Osteoblast (primary cell): ENCODE results near the gene RPA1. TPM values are rescaled to one million over a fixed set of nuclear protein-coding genes. Genes with fewer than 3 reads are reported as not detected.

Experiments used
- DNase-seq: peaks from one replicate; pipeline ENCODE4 v3.0.0; 2011; ENCODE audit warnings: low spot score, mixed read lengths; ENCODE audit not compliant: insufficient read length; ENCODE audit errors: missing footprints
- H2AFZ ChIP-seq: 2 replicates; pipeline ENCODE4 v1.6.0; 2011; ENCODE audit warnings: mild to moderate bottlenecking, low read length
- H3K27ac ChIP-seq: 2 replicates; pipeline ENCODE4 v1.5.1; 2011; ENCODE audit warnings: mild to moderate bottlenecking, low read depth, low read length, moderate library complexity
- H3K27me3 ChIP-seq: 2 replicates; pipeline ENCODE4 v1.6.0; 2012; ENCODE audit warnings: mild to moderate bottlenecking, control low read depth, inconsistent platforms, low read length, moderate library complexity; ENCODE audit not compliant: insufficient read depth
- H3K36me3 ChIP-seq: 2 replicates; pipeline ENCODE4 v1.5.1; 2011; ENCODE audit warnings: mild to moderate bottlenecking, low read length, control low read depth, moderate library complexity; ENCODE audit not compliant: insufficient read depth
- H3K4me1 ChIP-seq: 2 replicates; pipeline ENCODE4 v1.5.1; 2011; ENCODE audit warnings: mild to moderate bottlenecking, low read length, control low read depth, moderate library complexity; ENCODE audit not compliant: insufficient read depth
- H3K4me2 ChIP-seq: 2 replicates; pipeline ENCODE4 v1.6.0; 2011; ENCODE audit warnings: mild to moderate bottlenecking, low read length; ENCODE audit not compliant: insufficient read depth
- H3K4me3 ChIP-seq: fragments of 200-600 bp; sonication (generic); 3 replicates; pipeline ENCODE4 v1.5.1; 2012; ENCODE audit warnings: mild to moderate bottlenecking, low read length, inconsistent platforms; ENCODE audit not compliant: insufficient read depth
- H3K79me2 ChIP-seq: 2 replicates; pipeline ENCODE4 v1.6.0; 2012; ENCODE audit warnings: mild to moderate bottlenecking, low read length, control low read depth, inconsistent platforms; ENCODE audit not compliant: insufficient read depth
- H3K9me3 ChIP-seq: 2 replicates; pipeline ENCODE4 v1.5.1; 2011; ENCODE audit warnings: low read depth, low read length, control low read depth
- H4K20me1 ChIP-seq: 2 replicates; pipeline ENCODE4 v1.6.0; 2012; ENCODE audit warnings: mild to moderate bottlenecking, low read length, control low read depth; ENCODE audit not compliant: insufficient read depth
- total RNA-seq: library from RNA; depleted of rRNA; stranded (reverse); fragments of >200 nt; gene quantifications from 2 replicates; pipeline ENCODE4 v1.2.3, GENCODE V29; 2012
- TF ChIP-seq, protein P1 (sequence below): IDR thresholded peaks from 2 replicates; pipeline ENCODE4 v1.5.1; 2011; ENCODE audit warnings: mild to moderate bottlenecking, low read depth, low read length, moderate library complexity; ENCODE audit errors: extremely low read depth

The RPA1 gene
- total RNA-seq, 1 donor: 14.8 TPM

DNA sequence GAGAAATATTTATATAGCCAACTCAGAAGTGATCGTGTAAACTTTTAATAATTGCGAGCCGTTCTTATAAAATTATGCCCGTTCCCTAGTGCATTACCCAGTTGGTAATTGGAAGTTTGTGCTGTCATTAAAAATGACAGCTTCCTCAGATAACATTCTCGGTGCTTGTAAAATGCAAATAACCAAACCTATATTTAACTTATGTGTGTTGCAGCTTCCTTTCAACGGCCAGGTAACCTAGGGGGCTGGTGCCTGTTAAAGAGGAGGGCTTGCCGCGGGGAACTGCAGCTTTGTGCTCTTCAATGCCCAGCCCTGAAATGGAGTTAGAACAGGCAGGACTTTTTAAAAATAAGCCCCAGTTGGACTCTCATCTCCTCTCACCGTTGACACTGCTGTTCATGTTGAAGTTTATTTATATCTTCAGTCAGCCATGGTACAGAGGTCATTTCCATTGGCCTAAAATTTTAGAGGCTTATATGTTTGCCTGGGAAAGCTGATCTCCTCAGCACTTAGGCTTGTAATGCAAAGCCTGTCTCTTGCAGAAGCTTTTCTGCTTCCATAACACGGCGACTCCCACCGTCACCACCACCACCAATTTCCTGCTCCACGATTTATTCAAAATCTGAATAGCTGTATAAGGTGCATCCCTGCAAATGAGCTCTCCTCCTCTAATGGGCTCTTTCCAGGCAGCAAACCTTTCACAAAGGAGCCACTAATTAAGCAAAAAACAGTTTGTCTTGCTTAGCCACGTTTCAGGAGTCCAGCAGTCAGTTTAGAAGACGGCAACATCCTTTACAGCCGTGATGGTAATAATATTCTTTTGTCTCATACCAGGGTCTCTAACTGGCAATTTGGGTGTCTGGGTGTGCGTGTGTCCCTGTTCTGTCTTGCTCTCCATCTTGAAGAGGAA is 74.7 kb downstream of the RPA1 start:
- Histone ChIP-seq H3K4me2 (no peak overlapping the region), H4K20me1 (no peaks in the 10 kb centered on the region), H2AFZ (no peak overlapping the region), H3K79me2 (no peaks in the 10 kb centered on the region), H3K36me3 (no peaks in the 10 kb centered on the region), H3K27ac (no peak overlapping the region), H3K9me3 (no peaks in the 10 kb centered on the region), H3K4me3 (no peak overlapping the region), H3K27me3 (peaks cover 53% of the 10 kb centered on the region), H3K4me1 (peaks cover 9% of the 10 kb centered on the region)
- TF ChIP-seq, protein P1, sequence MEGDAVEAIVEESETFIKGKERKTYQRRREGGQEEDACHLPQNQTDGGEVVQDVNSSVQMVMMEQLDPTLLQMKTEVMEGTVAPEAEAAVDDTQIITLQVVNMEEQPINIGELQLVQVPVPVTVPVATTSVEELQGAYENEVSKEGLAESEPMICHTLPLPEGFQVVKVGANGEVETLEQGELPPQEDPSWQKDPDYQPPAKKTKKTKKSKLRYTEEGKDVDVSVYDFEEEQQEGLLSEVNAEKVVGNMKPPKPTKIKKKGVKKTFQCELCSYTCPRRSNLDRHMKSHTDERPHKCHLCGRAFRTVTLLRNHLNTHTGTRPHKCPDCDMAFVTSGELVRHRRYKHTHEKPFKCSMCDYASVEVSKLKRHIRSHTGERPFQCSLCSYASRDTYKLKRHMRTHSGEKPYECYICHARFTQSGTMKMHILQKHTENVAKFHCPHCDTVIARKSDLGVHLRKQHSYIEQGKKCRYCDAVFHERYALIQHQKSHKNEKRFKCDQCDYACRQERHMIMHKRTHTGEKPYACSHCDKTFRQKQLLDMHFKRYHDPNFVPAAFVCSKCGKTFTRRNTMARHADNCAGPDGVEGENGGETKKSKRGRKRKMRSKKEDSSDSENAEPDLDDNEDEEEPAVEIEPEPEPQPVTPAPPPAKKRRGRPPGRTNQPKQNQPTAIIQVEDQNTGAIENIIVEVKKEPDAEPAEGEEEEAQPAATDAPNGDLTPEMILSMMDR: no peak
- DNase-seq: peak; percentile 50

DNA sequence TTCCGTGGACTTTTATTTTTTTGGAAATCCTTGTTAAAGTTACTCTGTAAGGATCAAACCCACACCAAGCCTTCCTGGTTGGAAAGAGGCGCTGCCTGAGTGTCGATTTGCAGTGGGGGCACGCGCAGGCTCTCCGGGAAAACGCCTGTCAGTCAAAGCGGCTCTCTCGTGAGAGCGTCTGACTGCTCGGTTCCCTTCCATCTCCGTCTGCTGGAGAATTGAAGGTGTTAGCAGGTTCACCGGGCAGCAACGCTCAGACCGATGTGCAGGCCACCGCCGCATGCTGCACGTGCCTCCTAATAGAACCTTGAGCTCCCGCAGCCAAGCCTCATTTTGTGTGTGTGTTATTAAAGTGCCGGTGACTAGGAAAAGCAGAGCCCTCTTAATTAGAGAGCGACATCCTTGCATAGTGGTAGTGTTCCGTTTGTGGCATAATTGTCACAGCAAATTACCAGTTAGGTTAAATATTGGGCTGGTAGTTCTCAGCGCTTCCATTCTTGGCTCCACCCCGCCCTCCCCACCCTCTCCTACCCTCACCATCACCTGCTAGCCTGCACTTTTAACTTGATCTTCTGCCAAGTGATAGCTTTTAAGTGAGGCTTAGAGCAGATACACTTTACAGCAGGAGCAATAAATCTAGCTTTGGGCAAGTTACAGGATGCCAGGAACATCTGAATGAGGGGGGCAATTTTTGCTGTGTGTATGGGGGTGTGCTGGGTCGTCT is 75.5 kb downstream of the RPA1 start:
- no peak overlapping the region for H3K4me2 ChIP-seq
- H3K36me3 ChIP-seq: no peaks in the 10 kb centered on the region
- TF ChIP-seq, protein P1: no peak
- H3K4me3 ChIP-seq: no peak overlapping the region
- peaks cover 9% of the 10 kb centered on the region for H3K4me1 ChIP-seq
- H3K9me3 ChIP-seq: no peaks in the 10 kb centered on the region
- H3K79me2 ChIP-seq: no peaks in the 10 kb centered on the region
- no peak overlapping the region for H3K27ac ChIP-seq
- peak; percentile 23 for DNase-seq
- no peaks in the 10 kb centered on the region for H4K20me1 ChIP-seq
- H2AFZ ChIP-seq: no peak overlapping the region
- peaks cover 61% of the 10 kb centered on the region for H3K27me3 ChIP-seq

GRCh38 chr17:1906662-1907101 is 76.9 kb downstream of the RPA1 start:
- H3K27me3 ChIP-seq: peaks cover 68% of the 10 kb centered on the region
- H3K4me3 ChIP-seq: no peak overlapping the region
- H3K79me2 ChIP-seq: no peaks in the 10 kb centered on the region
- no peaks in the 10 kb centered on the region for H4K20me1 ChIP-seq
- no peaks in the 10 kb centered on the region for H3K36me3 ChIP-seq
- H3K4me2 ChIP-seq: no peak overlapping the region
- DNase-seq: peak; percentile 88
- TF ChIP-seq, protein P1: no peak
- peaks cover 9% of the 10 kb centered on the region for H3K4me1 ChIP-seq
- no peak overlapping the region for H3K27ac ChIP-seq
- no peak overlapping the region for H2AFZ ChIP-seq
- no peaks in the 10 kb centered on the region for H3K9me3 ChIP-seq

DNA sequence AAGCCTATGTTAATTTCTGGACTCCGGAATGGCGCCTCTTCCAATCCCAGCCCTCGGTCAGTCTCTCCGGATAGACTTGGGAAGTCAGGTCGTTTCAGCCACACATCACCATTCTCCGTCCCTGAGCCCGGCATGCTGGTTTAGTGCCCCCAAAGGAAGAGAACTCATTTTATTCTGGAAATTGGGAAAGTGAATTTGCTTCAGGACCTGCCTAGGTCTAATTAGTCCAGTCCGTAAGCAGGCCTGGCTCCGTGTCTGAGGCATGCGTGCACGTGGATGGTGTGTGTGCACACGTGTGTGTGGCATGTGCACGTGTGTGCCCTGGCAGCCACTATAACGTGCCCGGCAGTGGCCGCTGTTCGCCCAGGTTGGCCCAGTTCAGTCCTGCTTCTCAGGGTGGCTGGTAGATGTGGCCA is 77.4 kb downstream of the RPA1 start:
- TF ChIP-seq, protein P1: no peak
- peaks cover 74% of the 10 kb centered on the region for H3K27me3 ChIP-seq
- H2AFZ ChIP-seq: no peak overlapping the region
- H3K27ac ChIP-seq: no peak overlapping the region
- H3K4me1 ChIP-seq: peaks cover 9% of the 10 kb centered on the region
- no peaks in the 10 kb centered on the region for H3K9me3 ChIP-seq
- H3K4me2 ChIP-seq: no peak overlapping the region
- DNase-seq: peak; percentile 46
- H3K36me3 ChIP-seq: no peaks in the 10 kb centered on the region
- H4K20me1 ChIP-seq: no peaks in the 10 kb centered on the region
- no peak overlapping the region for H3K4me3 ChIP-seq
- H3K79me2 ChIP-seq: no peaks in the 10 kb centered on the region
